Heart left ventricle (tissue), 16 donors: Measurements from ENCODE around the gene SKI. TPM values are rescaled to one million over a fixed set of nuclear protein-coding genes. Genes with fewer than 3 reads are reported as not detected.
A peak's percentile ranks its signal among the peaks of the same experiment; 100 is the strongest.

Experiments
- ATAC-seq, 4 donors: fragments of 200-7000 bp; cut with Tn5 transposase; one replicate each; pipeline ENCODE4 v1.9.1; 2020 to 2022; ENCODE audit warnings: moderate library complexity in 4 of 4, mild to moderate bottlenecking in 3 of 4, moderate number of reproducible peaks in 1 of 4
- DNase-seq, 5 donors: peaks; one replicate each; pipeline ENCODE4 v3.0.0-alpha.2; 2020
- H3K27ac ChIP-seq, 12 donors: fragments of 200-600 bp; sonication (generic) in 4 of 12; one replicate each; pipeline versions ENCODE4 v1.5.0 to v1.8.0; 2016 to 2022; ENCODE audit warnings: mild to moderate bottlenecking in 2 of 12
- H3K27me3 ChIP-seq, 9 donors: fragments of 200-600 bp; sonication (generic) in 2 of 9; one replicate each; pipeline versions ENCODE4 v1.5.1 to v1.8.0; 2016 to 2022; ENCODE audit warnings: mild to moderate bottlenecking in 3 of 9
- H3K36me3 ChIP-seq, 9 donors: fragments of 200-600 bp; sonication (generic) in 2 of 9; one replicate each; pipeline versions ENCODE4 v1.5.0 to v1.8.0; 2018 to 2022; ENCODE audit warnings: mild to moderate bottlenecking in 2 of 9
- H3K4me1 ChIP-seq, 12 donors: fragments of 200-600 bp; sonication (generic) in 4 of 12; one replicate each; pipeline versions ENCODE4 v1.5.0 to v1.8.0; 2016 to 2022; ENCODE audit warnings: mild to moderate bottlenecking in 3 of 12
- H3K4me3 ChIP-seq, 12 donors: fragments of 200-600 bp; sonication (generic) in 4 of 12; one replicate each; pipeline versions ENCODE4 v1.5.0 to v1.8.0; 2017 to 2022; ENCODE audit warnings: mild to moderate bottlenecking in 9 of 12, moderate library complexity in 4 of 12
- H3K9me3 ChIP-seq, 12 donors: fragments of 200-600 bp; sonication (generic) in 4 of 12; one replicate each; pipeline versions ENCODE4 v1.5.0 to v1.8.0; 2016 to 2022; ENCODE audit warnings: mild to moderate bottlenecking in 1 of 12
- POLR2A ChIP-seq, 2 donors: fragments of 450-650 bp; IDR thresholded peaks; one replicate each; pipeline ENCODE4 v1.6.1; 2017; ENCODE audit warnings: antibody characterized with exemption in 2 of 2, mild to moderate bottlenecking in 2 of 2, moderate library complexity in 2 of 2
- WGBS, 4 donors: extraction: QIAGEN DNeasy Blood & Tissue Kit in 2 of 4; methylation state at CpG; one replicate each; pipeline versions ENCODE4 v1.1.5 to v1.1.7; 2013 to 2018; 5-methylcytosine and 5-hydroxymethylcytosine counted together
- intact Hi-C, 10 donors: fragments of 100-400 bp; cut with DNase I; formaldehyde crosslinking; loops; one replicate each; pipeline versions ENCODE4 v1.11.1 to v1.14.2; 2022
- polyA plus RNA-seq, 2 donors: library from polyadenylated mRNA; stranded (reverse); fragments of 200-250 nt; gene quantifications; one replicate each; pipeline ENCODE4 v1.2.3, GENCODE V29; 2013
- total RNA-seq, 9 donors: library from RNA; depleted of rRNA in 2 of 9; stranded (reverse); fragments of >200 nt in 2 of 9; fragmentation: NEBNext Ultra II Directional in 3 of 9; extraction: Animal tissue kit (Norgen Biotek cat#: 25700) in 3 of 9; gene quantifications; one replicate each; pipeline versions ENCODE4 v1.1.0 to v1.2.4, GENCODE V29; 2016 to 2023
- TF ChIP-seq, protein P1 (sequence below), 12 donors: fragments of 200-600 bp; sonication (generic) in 4 of 12; IDR thresholded peaks; one replicate each; pipeline versions ENCODE4 v1.5.0 to v1.8.0; 2018 to 2022; ENCODE audit warnings: antibody characterized with exemption in 12 of 12, mild to moderate bottlenecking in 5 of 12
- donor health status: ischemic (EF 13 %, LVEDD 7.1; RV severe dilation, severe dysfunction).
- donor health status: healthy with polysubstance abuse.
- donor health status: DM: no; HTN: yes; CAD: no.
- donor health status: DM: no; HTN: no; CAD: no.
- donor health status: ischemic (EF 25% LVEDD 6.9; RV normal size, moderate dysfunction).
- donor health status: ischemic (EF 25% LVEDD 5.7; RV mildly dilated, moderate dysfunction).
- donor health status: healthy.
- donor health status: DM: yes; HTN: yes; CAD: no.
- donor health status: ischemic (EF 35%, LVEDD 5.7; RV mildly dilated, moderate dysfunction).
- donor health status: nonischemic (EF 11% LVEDD 7.7; RV severe dilation, severe dysfunction).
- donor health status: DM: yes; HTN: yes; CAD: no.
- donor health status: PGD.
- donor health status: ischemic (EF 29% LVEDD 5.4; RV normal size, mild dysfunction).
- donor health status: nonischemic (EF 23%, LVEDD 6.1; RV moderate dilation, normal function).

The SKI gene
- total and polyA plus RNA-seq, 11 donors: 16.9 to 52.7 (median 38.9) TPM

DNA sequence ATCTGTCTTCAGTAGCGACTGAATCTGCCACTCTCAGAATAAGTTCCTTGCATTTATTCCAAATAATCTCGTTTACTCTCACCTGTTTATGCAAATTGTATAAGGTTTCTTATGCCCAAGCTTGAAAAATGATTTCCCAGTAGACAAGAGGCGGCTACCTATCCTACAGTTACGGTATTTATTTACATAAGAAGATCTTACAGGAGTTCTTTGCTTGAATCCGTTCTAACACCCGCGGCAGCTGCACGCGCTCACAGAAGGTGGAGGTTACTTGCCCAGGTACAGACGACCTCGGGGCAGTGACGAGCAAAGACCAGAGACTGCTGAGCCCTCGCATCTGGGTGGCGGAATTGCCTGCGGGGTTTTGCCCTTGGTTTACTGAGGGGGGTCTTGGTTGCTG lies 79.9 kb downstream of the SKI start:
- H3K36me3 ChIP-seq: peaks cover 0 to 68% (median 64%) of the 10 kb centered on the region in 9 donors
- 90 to 96% (median 95%) methylated on average over 15 of the region's 15 CpGs for WGBS, 4 donors
- intact Hi-C loops: no loop called here
- no peaks in the 10 kb centered on the region for H3K9me3 ChIP-seq
- DNase-seq: no peak
- H3K4me3 ChIP-seq: no peak overlapping the region
- no peaks in the 10 kb centered on the region for H3K27me3 ChIP-seq
- peaks cover 0 to 43% (median 25%) of the 10 kb centered on the region in 12 donors for H3K4me1 ChIP-seq
- TF ChIP-seq, protein P1, sequence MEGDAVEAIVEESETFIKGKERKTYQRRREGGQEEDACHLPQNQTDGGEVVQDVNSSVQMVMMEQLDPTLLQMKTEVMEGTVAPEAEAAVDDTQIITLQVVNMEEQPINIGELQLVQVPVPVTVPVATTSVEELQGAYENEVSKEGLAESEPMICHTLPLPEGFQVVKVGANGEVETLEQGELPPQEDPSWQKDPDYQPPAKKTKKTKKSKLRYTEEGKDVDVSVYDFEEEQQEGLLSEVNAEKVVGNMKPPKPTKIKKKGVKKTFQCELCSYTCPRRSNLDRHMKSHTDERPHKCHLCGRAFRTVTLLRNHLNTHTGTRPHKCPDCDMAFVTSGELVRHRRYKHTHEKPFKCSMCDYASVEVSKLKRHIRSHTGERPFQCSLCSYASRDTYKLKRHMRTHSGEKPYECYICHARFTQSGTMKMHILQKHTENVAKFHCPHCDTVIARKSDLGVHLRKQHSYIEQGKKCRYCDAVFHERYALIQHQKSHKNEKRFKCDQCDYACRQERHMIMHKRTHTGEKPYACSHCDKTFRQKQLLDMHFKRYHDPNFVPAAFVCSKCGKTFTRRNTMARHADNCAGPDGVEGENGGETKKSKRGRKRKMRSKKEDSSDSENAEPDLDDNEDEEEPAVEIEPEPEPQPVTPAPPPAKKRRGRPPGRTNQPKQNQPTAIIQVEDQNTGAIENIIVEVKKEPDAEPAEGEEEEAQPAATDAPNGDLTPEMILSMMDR (IDR thresholded peaks at IDR 0.05): no peak
- no peak for TF ChIP-seq POLR2A (IDR thresholded peaks at IDR 0.05)
- no peak for ATAC-seq
- H3K27ac ChIP-seq: no peak overlapping the region

DNA sequence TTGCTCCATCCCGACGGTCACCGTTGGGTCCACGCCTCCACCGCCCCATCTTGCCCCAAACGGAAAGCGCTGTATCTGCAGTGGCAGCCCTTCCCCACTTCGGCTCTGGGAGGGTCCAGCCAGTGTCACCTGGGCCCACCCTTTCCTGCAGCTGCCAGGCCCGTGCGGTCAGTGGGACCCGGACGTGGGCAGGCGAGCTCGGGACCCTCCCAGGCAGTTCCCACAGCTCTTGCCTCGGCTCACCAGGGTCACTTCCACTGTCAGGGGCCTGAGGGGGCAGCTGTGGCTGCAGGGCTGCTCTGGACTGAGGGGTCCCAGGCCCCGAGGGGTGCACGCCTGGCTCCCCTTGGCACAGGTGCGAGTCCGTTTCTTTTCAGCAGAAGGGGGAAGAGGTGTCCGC lies 80.7 kb downstream of the SKI start:
- DNase-seq (no peak), ATAC-seq (no peak)
- Histone ChIP-seq H3K27ac (no peak overlapping the region), H3K27me3 (no peaks in the 10 kb centered on the region), H3K4me3 (no peak overlapping the region), H3K9me3 (no peaks in the 10 kb centered on the region), H3K36me3 (peaks cover 0 to 59% (median 55%) of the 10 kb centered on the region in 9 donors), H3K4me1 (peaks cover 0 to 52% (median 33%) of the 10 kb centered on the region in 12 donors)
- 93 to 94% (median 93%) methylated on average over 18 to 20 of the region's 20 CpGs for WGBS, 4 donors
- intact Hi-C loops: no loop called here
- no peak for TF ChIP-seq POLR2A (IDR thresholded peaks at IDR 0.05)
- TF ChIP-seq, protein P1 (IDR thresholded peaks at IDR 0.05): no peak

DNA sequence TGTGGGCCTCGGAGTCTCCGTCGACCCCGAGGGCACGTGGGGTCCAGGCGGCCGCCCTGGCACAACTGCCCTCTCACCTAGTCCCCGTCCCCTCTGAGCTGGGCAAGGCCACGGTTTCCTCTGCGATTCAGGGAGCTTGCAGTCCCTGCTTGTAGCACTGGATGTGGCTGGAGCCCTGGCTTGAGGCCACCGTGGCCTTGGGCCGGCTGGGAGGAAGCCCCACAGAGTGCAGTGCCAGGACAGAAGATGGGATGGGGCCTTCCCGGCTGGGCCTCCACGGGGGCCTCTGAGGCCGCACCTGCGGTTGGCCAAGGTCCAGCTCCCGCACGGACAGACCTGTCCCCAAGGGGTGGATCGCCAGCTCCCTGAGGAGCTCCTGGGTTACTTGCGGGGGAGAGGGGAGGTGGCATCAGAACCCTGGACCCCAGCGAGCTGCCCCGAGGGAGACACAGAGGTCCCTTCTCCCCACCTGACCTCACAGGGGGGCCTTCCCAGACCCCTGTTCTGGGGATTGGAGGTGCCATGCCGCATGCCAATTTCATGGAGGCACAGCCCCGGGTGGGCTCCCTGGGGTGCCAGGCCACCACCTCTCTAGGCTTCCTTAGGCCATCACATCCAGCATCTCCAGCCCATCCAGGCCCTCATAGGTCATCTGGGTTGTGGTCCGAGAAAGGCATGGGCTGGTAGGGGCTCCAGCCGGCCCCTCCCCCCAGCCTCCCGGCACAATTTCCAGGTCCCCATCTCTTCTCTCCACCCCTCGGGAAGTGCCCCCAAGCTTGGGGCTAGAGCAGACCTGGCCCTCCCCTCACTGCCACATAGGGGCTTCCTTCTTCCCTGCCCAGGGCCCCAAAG lies 82.4 kb downstream of the SKI start:
- no peaks in the 10 kb centered on the region for H3K27me3 ChIP-seq
- DNase-seq (no peak), ATAC-seq (no peak)
- WGBS, 4 donors: 68 to 75% (median 70%) methylated on average over 23 to 28 of the region's 28 CpGs
- no peaks in the 10 kb centered on the region for H3K9me3 ChIP-seq
- peaks cover 0 to 53% (median 42%) of the 10 kb centered on the region in 12 donors for H3K4me1 ChIP-seq
- H3K4me3 ChIP-seq: no peak overlapping the region
- H3K36me3 ChIP-seq: peaks cover 0 to 42% (median 38%) of the 10 kb centered on the region in 9 donors
- intact Hi-C loops: loop anchor here in 7 of 10 donors (5.0 to 10.0 kb wide), 7 partner anchors 33 to 116 kb away; partner anchors contain the start of genes FAAP20 (in 3 of the 7) and SKI (in 1 of the 7)
- peak overlapping the region in 8 of 12 donors; percentile 67 to 95 (median 91) for H3K27ac ChIP-seq
- TF ChIP-seq POLR2A (IDR thresholded peaks at IDR 0.05): no peak
- TF ChIP-seq, protein P1 (IDR thresholded peaks at IDR 0.05): no peak
